Ovary (tissue), 3 donors: Measurements from ENCODE around the gene MEF2B.

Experiments used
- CTCF ChIP-seq, 3 donors: fragments of 450-650 bp in 2 of 3; fragments of 200-600 bp in 1 of 3; IDR thresholded peaks; one replicate each; pipeline versions ENCODE4 v1.5.1 to v1.8.0; 2016 to 2022; ENCODE audit warnings: antibody characterized with exemption in 3 of 3, mild to moderate bottlenecking in 1 of 3
- POLR2A ChIP-seq: fragments of 450-650 bp; IDR thresholded peaks from one replicate; pipeline ENCODE4 v1.6.1; 2017; ENCODE audit warnings: antibody characterized with exemption, mild to moderate bottlenecking, moderate library complexity
- donor health status: DM: no; HTN: no; CAD: no.

GRCh38 chr19:19119325-19120237 lies 50.5 kb downstream of the MEF2B start:
- TF ChIP-seq CTCF (IDR thresholded peaks at IDR 0.05) (no peak), POLR2A (no peak)
